T-helper 1 cell treated with Interleukin-12 subunit alpha and Interleukin-12 subunit beta and Interleukin-4 antibody, amounts not matched to agents 30 ng/mL and 1 ng/mL, for 36 hours (primary cell): ENCODE measurements around the gene BBX. TPM values are rescaled to one million over a fixed set of nuclear protein-coding genes. Genes with fewer than 3 reads are reported as not detected.

Experiments used
- intact Hi-C: fragments of 100-400 bp; cut with micrococcal nuclease; formaldehyde crosslinking; loops from one replicate; pipeline ENCODE4 v1.15.1; 2024
- total RNA-seq: library from RNA; stranded (reverse); gene quantifications from 2 replicates; pipeline ENCODE4 v1.2.3, GENCODE V29; 2022

Gene BBX
- 40.2 and 42.0 TPM in 2 replicates for total RNA-seq

- intact Hi-C loops: loop anchor here (1.0 to 5.0 kb wide), 14 partner anchors 8 to 1300 kb away; partner anchors contain the start of genes CIP2A, DZIP3, IFT57 and TRAT1
These were observed at the start of gene BBX for GRCh38 chr3:107522510-107523288. BBX (plus strand) TSS chr3:107522962; CDS start chr3:107710461, 187,499 bp downstream.

DNA sequence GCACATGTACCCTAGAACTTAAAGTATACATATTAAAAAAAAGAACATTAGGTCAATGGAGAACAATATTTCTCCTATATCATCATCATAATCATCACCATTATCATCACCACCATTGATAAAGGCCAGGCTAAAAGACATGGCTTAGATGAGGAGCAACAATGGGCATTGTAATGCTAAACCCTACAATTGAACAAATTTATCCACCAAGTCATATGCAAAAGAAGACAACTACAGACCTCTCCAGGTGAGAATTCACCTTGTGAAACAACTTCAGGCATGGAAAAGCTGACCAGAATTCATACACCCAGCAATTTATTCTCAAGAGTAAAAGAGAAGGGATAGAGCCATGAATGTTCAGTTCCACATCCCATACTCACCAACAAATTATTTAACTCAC is 46.3 kb upstream of the BBX start:
- intact Hi-C loops: no loop called here

GRCh38 chr3:107487490-107487889 is 35.3 kb upstream of the BBX start:
- intact Hi-C loops: no loop called here

DNA sequence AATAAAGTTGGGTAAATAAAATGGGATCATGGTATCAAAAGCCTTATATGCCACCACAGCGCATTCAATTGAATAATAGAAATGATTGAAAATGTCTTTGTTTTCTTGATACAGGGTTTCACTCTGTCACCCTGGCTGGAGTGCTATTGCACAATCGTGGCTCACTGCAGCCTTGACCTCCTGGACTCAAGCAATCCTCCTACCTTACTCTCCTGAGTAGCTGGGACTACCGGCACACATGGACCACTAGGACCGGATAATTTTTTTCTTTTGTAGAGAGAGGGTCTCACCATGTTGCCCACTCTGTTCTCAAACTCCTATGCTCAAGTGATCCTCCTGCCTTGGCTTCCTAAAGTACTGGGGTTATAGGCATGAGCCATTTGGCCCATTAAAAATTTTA is 33.8 kb upstream of the BBX start:
- intact Hi-C loops: no loop called here

GRCh38 chr3:107493134-107493533 is 29.6 kb upstream of the BBX start:
- intact Hi-C loops: no loop called here

DNA sequence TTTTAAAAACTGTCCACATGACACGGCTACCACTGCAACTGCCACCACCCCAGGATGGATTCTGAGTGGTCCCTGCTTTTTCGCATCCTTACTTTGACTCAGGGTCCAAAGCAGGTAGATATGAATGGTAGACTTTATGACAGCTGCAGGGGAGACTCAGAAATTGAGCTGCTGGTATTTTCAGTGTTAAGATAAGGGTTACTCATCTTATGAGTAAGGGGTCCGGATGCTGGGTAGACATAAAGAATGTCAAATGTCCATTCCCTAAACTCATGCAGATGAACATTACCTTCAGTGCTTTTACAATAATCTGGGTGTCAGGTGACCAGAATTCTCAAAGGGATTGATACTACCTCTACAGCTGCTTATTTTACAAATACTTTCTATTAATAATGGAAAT is 25.9 kb upstream of the BBX start:
- intact Hi-C loops: no loop called here

GRCh38 chr3:107498646-107499045 is 24.1 kb upstream of the BBX start:
- intact Hi-C loops: no loop called here

- intact Hi-C loops: no loop called here
These were observed 16.3 kb upstream of the BBX start for GRCh38 chr3:107506458-107506857.

DNA sequence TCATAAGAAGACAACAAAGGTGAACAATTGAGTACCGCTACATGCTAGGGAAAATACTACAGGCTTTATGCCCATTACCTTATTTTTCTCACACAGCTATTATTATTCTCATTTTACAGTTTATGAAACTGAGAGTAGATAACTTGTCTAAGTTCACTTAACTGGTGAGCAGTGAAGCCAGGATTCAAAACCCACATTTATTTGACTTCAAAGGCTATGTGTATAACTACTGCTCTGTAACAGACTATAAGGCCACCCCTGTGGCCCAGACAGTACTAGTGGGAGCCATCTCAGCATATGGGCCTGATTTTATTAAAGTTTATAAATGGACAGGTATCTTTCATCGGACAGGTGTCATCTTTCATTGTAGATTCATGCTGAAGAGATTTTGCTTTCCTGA is 14.4 kb upstream of the BBX start:
- intact Hi-C loops: no loop called here

DNA sequence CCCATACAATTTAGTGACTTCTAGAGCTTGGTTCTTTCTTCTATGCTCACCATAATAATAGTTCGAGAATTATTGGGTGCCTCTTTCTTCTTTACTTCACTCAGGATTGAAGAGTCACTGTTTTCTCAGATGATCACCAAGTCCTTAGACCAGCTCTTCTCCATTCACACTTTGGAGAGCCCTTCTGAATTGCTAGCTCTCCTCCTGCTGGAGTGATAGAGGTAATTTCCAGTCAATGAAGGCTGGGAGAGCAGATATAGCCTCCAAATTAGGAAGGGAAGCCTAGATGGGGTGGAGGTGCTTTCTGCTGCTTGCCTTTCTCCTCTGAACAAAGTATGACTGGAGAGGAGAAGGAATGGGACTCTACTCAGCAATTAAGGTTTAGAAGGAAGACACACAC is 10.7 kb upstream of the BBX start:
- intact Hi-C loops: no loop called here

DNA sequence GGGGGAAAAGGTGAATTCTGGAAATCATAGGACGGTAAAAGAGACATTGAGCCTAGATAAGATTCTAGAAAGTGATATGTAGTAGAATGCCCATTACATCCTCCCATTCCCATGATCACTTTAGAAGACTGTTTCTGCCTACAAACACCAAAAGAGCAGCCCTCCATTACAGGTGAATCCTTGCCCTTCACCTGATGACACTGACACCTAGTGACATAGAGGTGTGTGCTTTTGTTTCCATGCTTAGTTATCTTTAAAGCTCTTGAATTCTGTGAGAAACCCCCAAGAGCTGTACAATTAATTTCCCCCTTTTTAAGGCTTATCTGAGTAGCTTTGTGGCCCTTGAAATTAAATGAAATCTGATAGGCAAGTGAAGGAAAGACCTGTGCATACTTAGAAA is 8.3 kb upstream of the BBX start:
- intact Hi-C loops: no loop called here

- intact Hi-C loops: no loop called here
These were observed 6.3 kb upstream of the BBX start for GRCh38 chr3:107516475-107516874.

- intact Hi-C loops: loop anchor here (5.0 kb wide), 5 partner anchors 142 to 1302 kb away; partner anchors contain the start of gene TRAT1
These were observed 2.2 kb upstream of the BBX start for GRCh38 chr3:107520535-107520934.

DNA sequence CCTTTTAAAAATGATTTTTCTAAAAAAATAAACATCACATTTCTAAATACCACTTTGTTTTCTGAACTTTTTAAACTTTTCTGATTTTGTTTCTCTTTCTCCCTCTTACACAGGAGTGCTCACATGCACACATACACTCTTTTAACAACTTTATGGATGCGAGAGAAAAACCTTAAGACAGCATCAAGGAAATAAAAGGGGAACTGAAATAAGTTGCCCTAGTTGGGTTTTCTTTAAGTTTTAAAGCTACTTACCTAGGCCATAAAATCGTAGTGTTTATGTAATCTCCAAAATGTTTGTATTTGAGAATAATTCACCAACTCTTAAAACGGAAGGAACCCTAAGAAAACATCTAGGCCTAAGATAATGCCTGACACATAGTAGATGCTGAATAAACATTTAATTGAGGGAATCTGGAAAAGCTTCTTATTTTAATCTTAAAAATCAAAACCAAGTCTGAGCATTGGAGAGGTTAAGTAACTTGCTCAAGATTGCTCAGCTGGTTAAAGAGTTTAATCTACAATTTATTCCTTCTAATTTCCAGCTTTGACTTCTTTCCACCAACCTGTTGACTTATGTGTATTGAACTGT is 1.2 kb upstream of the BBX start:
- intact Hi-C loops: loop anchor here (1.0 to 5.0 kb wide), 14 partner anchors 9 to 1301 kb away; partner anchors contain the start of genes CIP2A, DZIP3, IFT57 and TRAT1

GRCh38 chr3:107523289-107523538 is 452 bp downstream of the BBX start:
- intact Hi-C loops: loop anchor here (2.0 to 5.0 kb wide), 8 partner anchors 102 to 1299 kb away; partner anchors contain the start of genes IFT57 and TRAT1

GRCh38 chr3:107523539-107524325 is 970 bp downstream of the BBX start:
- intact Hi-C loops: loop anchor here (1.0 to 5.0 kb wide), 9 partner anchors 103 to 1299 kb away; partner anchors contain the start of genes IFT57 and TRAT1

GRCh38 chr3:107524326-107524840 is 1.6 kb downstream of the BBX start:
- intact Hi-C loops: loop anchor here (1.0 to 5.0 kb wide), 6 partner anchors 138 to 1298 kb away; partner anchors contain the start of gene TRAT1

DNA sequence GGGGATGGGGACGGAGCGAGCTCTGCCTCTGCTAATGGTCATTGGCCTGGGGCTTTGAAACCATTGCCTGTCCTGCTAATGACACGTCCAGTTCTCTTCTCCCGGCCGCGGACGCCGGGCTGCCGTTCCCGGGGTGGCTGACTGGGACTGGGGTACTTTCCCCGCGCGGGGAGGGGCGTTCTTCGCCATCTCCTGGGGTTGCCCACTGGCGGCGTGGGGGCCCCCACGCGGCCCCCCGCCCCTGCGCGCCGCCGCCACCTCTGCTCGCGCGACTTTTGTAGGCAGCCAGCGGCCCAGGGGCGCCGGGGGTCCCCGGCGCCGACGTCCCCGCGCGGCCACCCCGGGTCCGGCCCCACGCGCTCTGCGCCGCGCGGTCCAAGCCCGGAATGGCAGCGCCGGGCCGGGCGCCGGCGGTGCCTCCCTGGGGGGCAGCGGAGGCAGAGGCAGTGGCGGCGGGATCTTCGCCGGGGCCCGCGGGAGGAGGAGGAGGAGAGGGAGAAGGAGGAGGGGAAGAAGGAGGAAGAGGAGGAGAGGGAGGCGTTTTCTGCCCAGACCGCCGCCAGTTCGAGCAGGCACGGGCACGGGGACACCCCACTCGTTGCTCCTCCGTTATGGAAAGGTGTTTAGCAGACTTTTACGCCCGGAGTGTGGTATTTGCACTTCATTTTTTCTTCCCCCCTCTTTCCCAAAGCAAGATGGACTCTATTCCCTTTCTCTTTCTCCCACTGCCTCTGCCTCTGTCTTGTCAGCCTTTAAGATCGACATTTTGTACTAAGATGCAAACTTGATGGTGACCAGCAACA is 2.3 kb downstream of the BBX start:
- intact Hi-C loops: loop anchor here (1.0 to 5.0 kb wide), 6 partner anchors 137 to 1297 kb away; partner anchors contain the start of gene TRAT1

DNA sequence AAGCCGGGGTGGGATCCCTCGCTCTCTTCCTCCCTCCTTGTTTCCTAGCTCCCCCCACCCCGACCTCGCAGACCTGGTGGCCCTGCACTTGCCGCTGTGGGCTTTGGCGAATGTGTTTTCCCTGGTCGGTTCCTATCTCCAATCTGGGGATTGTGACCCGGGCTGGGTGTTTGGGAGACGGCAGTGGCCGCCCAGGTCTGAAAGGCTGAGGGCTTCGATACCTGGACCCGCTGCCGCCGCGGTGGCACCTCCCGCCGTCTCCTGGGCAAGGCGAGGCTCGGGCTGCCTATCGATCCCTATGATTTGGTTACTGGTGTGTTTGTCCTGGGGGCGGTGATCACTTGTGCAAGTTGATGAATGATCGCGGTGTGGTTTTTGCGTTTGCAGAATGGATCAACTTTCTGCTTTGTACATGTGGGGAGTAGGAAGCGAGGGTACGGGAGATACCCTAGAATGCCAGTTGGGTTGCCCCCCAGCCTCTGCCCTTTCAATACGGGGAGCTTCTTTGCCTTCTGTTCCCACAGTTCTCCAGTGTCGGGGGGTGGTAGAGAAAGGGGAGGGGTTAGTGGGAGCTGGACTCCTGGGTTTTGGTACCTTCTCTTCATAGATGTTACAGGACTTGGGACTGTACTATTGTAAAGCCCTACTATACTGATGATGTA is 3.0 kb downstream of the BBX start:
- intact Hi-C loops: loop anchor here (1.0 kb wide), 1 partner anchor 285 kb away; no protein-coding TSS in a partner anchor

DNA sequence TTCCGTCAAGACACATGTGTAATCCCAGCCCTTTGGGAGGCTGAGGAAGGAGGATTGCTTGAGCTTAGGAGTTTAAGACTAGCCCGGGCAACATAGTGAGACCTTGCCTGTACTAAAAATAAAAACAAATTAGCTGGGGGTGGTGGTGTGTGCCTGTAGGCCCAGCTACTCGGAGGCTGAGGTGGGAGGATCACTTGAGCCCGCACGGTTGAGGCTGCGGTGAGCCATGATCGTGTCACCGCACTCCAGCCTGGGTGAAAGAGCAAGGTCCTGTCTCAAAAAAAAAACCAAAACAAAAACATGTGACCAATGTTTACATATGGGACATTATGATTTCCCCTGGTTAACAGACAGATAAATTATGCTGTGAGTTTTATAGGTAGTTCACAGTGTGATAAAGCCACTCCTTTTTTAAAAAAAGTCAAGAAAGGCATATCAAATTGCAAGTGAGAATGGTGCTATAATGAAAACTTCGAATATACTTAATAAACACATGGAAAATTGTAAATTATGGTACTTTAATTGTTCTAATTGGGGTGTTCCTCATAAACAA is 9.2 kb downstream of the BBX start:
- intact Hi-C loops: no loop called here
